Prostate gland (tissue), 2 donors: ENCODE data around the gene GBE1. TPM values are rescaled to one million over a fixed set of nuclear protein-coding genes. Genes with fewer than 3 reads are reported as not detected.

Experiments used
- DNase-seq: peaks from one replicate; pipeline ENCODE4 v3.0.0-alpha.2; 2019; ENCODE audit warnings: low spot score
- H3K27ac ChIP-seq, 2 donors: fragments of 200-600 bp; sonication (generic); 2 replicates each; pipeline ENCODE4 v1.5.1; 2017 to 2019
- H3K27me3 ChIP-seq: fragments of 200-600 bp; sonication (generic); replicated peaks from 2 replicates; pipeline ENCODE4 v1.5.1; 2019; ENCODE audit not compliant: insufficient read depth
- H3K36me3 ChIP-seq, 2 donors: fragments of 200-600 bp; sonication (generic); 1 replicate in 1 of 2; 2 replicates in 1 of 2; pipeline versions ENCODE4 v1.5.1 to v1.8.1; 2017 to 2019
- H3K4me1 ChIP-seq: fragments of 200-600 bp; sonication (generic); replicated peaks from 2 replicates; pipeline ENCODE4 v1.5.1; 2019
- H3K4me3 ChIP-seq, 2 donors: fragments of 200-600 bp; sonication (generic); 2 replicates each; pipeline ENCODE4 v1.5.1; 2017 to 2019
- H3K9me3 ChIP-seq: fragments of 200-600 bp; sonication (generic); 2 replicates; pipeline ENCODE4 v1.5.1; 2017
- CTCF ChIP-seq, 4 experiments: fragments of 200-600 bp in 2 of 4; fragments of 450-650 bp in 2 of 4; sonication (generic) in 2 of 4; IDR thresholded peaks; 1 replicate in 3 of 4; 2 replicates in 1 of 4; pipeline ENCODE4 v1.5.1; 2016 to 2019; ENCODE audit warnings: antibody characterized with exemption in 4 of 4, mild to moderate bottlenecking in 2 of 4, moderate library complexity in 2 of 4
- POLR2A ChIP-seq: fragments of 450-650 bp; IDR thresholded peaks from one replicate; pipeline ENCODE4 v1.6.1; 2016; ENCODE audit warnings: antibody characterized with exemption, mild to moderate bottlenecking
- POLR2AphosphoS5 ChIP-seq: sonication (generic); formaldehyde crosslinking; IDR thresholded peaks from one replicate; pipeline ENCODE4 v1.6.1; 2017; ENCODE audit warnings: antibody characterized with exemption
- WGBS: methylation state at CpG from one replicate; pipeline ENCODE4 v1.1.5; 2018; 5-methylcytosine and 5-hydroxymethylcytosine counted together
- intact Hi-C: fragments of 100-400 bp; cut with DNase I; formaldehyde crosslinking; loops from one replicate; pipeline ENCODE4 v1.14.2; 2022
- total RNA-seq, 2 donors: library from RNA; depleted of rRNA; stranded (reverse); fragments of >200 nt; gene quantifications; one replicate each; pipeline ENCODE4 v1.1.0, GENCODE V29; 2016

GBE1 gene
- total RNA-seq, 2 donors from 2014 or later: 15.8 to 18.3 TPM

DNA sequence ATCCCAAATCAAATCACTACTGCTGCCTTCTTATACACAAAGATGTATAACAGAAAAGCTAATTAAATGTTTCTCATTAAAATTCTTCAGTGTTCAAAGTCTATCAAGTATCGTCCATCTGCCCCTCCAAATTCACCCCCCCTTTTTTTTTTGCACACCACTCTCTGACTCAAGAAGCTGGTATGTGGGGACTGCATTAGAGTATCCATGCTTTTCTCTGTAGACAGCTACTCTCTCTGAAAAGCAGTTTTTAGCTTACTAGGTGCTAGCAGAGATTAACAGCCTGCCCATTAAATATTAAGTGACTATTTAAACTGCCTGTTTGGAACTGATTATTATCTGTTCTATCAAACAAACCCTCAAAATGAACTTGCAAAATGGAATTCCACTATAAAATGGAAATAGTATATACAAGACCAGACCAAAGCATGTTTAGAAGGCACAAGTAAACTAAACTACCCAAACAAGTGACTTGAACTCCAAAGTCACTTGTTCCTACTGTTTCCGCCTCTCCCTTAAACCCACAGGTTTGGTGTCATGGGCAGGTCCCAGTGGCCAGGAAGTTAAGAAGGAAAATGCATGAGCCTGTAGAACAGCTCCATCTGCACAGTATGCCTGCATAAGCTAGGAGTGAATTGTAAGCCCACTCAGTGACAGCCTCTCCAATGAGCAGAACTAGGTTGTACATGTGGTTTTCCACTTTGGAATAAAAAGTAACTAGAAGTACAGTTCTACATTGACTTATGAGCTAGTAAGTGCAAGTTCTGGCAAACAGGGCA is 32.5 kb downstream of the GBE1 start:
- Histone ChIP-seq H3K36me3 (no peaks in the 10 kb centered on the region), H3K27me3 (no peaks in the 10 kb centered on the region), H3K9me3 (no peaks in the 10 kb centered on the region), H3K27ac (no peak overlapping the region), H3K4me3 (no peak overlapping the region), H3K4me1 (no peaks in the 10 kb centered on the region)
- no peak for TF ChIP-seq CTCF (IDR thresholded peaks at IDR 0.05)
- no peak for TF ChIP-seq POLR2A
- no peak for TF ChIP-seq POLR2AphosphoS5
- intact Hi-C loops: no loop called here
- no peak for DNase-seq
- WGBS: 60% methylated on average over 2 of the region's 2 CpGs

DNA sequence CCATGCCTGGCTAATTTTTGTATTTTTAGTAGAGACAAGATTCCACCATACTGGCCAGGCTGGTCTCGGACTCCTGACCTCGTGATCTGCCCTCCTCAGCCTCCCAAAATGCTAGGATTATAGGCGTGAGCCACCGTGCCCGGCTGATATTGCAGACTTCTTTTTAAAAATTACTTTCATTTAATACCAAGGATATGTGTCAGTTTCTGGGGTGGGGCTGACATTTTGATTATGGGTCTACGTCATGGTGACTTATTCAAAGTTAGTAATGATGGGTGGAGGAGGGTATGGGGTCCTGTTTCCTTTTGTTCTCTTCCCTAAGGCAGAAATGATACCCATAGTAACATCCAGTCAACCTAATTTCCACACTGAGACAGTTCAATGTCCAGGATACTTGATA is 34.7 kb downstream of the GBE1 start:
- Histone ChIP-seq H3K27ac (no peak overlapping the region), H3K36me3 (no peaks in the 10 kb centered on the region), H3K4me1 (no peaks in the 10 kb centered on the region), H3K9me3 (no peaks in the 10 kb centered on the region), H3K27me3 (no peaks in the 10 kb centered on the region), H3K4me3 (no peak overlapping the region)
- intact Hi-C loops: no loop called here
- TF ChIP-seq POLR2AphosphoS5: no peak
- 94% methylated on average over 6 of the region's 6 CpGs for WGBS
- DNase-seq: no peak

GRCh38 chr3:81726132-81726531 is 35.3 kb downstream of the GBE1 start:
- H3K36me3 ChIP-seq: no peaks in the 10 kb centered on the region
- TF ChIP-seq CTCF (IDR thresholded peaks at IDR 0.05) (no peak), POLR2A (no peak), POLR2AphosphoS5 (no peak)
- no peaks in the 10 kb centered on the region for H3K9me3 ChIP-seq
- no peak for DNase-seq
- no peaks in the 10 kb centered on the region for H3K4me1 ChIP-seq
- H3K27me3 ChIP-seq: no peaks in the 10 kb centered on the region
- no peak overlapping the region for H3K27ac ChIP-seq
- WGBS: 76% methylated on average over 2 of the region's 2 CpGs
- intact Hi-C loops: no loop called here
- H3K4me3 ChIP-seq: no peak overlapping the region

DNA sequence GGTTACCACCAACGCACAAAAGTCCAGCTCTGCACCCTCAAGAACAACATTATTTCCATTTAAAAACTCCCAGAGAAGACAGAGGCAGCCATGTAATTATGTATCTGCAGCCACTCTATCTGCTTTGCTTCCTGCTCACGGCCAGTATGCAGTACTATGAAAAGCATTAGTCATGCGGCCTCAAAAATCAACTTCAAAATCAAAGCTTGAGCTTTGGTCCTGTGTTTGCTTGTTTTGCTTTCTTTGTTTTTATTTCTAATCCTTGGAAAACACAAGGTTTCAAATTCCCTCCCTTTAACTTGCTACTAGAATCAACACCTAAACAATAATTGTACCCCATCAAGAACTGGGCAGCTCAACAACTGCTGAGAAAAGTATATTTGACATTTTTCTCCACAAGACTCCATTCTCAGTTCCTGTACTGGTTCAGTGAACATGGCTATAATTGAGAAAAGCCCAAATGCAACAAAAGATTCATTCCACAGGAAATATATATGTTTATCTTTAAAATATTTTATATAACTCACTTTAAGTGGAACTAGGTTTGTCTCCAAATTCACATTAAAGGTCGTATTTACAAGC is 37.6 kb downstream of the GBE1 start:
- no peaks in the 10 kb centered on the region for H3K27me3 ChIP-seq
- H3K4me3 ChIP-seq: no peak overlapping the region
- no peaks in the 10 kb centered on the region for H3K4me1 ChIP-seq
- no peaks in the 10 kb centered on the region for H3K36me3 ChIP-seq
- intact Hi-C loops: no loop called here
- no peaks in the 10 kb centered on the region for H3K9me3 ChIP-seq
- DNase-seq: no peak
- TF ChIP-seq POLR2A (no peak), POLR2AphosphoS5 (no peak), CTCF (IDR thresholded peaks at IDR 0.05) (no peak)
- 78% methylated on average over 4 of the region's 4 CpGs for WGBS
- no peak overlapping the region for H3K27ac ChIP-seq

DNA sequence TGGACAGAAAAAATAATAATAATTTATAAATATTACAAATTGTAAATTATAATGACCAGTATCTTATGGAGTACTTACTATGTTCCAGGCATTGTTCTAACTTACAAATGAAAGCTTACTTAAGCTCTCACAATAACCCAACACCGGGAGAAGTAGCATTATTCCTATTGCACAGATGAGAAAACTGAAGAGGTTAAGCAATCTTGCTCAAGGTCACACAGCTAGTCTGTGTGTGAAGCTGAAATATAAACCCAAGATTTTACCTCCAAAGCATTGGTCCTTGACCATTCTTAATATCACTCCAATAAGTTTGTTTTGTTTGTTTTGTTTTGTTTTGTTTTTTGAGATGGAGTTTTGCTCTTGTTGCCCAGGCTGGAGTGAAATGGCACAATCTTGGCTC is 43.1 kb downstream of the GBE1 start:
- intact Hi-C loops: no loop called here
- no peak for DNase-seq
- Histone ChIP-seq H3K9me3 (no peaks in the 10 kb centered on the region), H3K4me1 (no peaks in the 10 kb centered on the region), H3K36me3 (no peaks in the 10 kb centered on the region), H3K27ac (no peak overlapping the region), H3K27me3 (no peaks in the 10 kb centered on the region), H3K4me3 (no peak overlapping the region)
- TF ChIP-seq POLR2A: no peak
- no peak for TF ChIP-seq POLR2AphosphoS5
- TF ChIP-seq CTCF (IDR thresholded peaks at IDR 0.05): no peak
- WGBS: 100% methylated on average over 1 of the region's 1 CpG
